ENCODE data around the gene LTN1. TPM values are rescaled to one million over a fixed set of nuclear protein-coding genes. Genes with fewer than 3 reads are reported as not detected.

The LTN1 gene
- 23.6 TPM for total RNA-seq (ENCODE audit: unreplicated experiment)
- long read RNA-seq, partial matches to known transcripts = 4 of 4 reads
- long read RNA-seq, other reads (novel, unspliced or antisense) = 0 of 4 reads

- Mint-ChIP-seq H3K27me3 (ENCODE audit: unreplicated experiment) (no peaks in the 10 kb centered on the region), H3K36me3 (ENCODE audit: low read depth, unreplicated experiment) (peaks cover 4% of the 10 kb centered on the region), H3K4me3 (ENCODE audit: unreplicated experiment) (peak within 1 kb of the TSS; percentile 94), H3K4me1 (ENCODE audit: unreplicated experiment) (peaks cover 29% of the 10 kb centered on the region), H3K27ac (ENCODE audit: unreplicated experiment) (peak within 1 kb of the TSS; percentile 93), H3K9me3 (ENCODE audit: unreplicated experiment) (no peaks in the 10 kb centered on the region)
- no peak for TF ChIP-seq CTCF (IDR thresholded peaks at IDR 0.05; ENCODE audit: unreplicated experiment)
- DNase-seq (ENCODE audit: low spot score) = peak; percentile 96
Observed at GRCh38 chr21:28992526-28993292, at the start of gene LTN1. Gene LTN1, minus strand, starts transcription at chr21:28992877. Its CDS starts 72 bp downstream, at chr21:28992805.

- TF ChIP-seq CTCF (IDR thresholded peaks at IDR 0.05; ENCODE audit: unreplicated experiment) = no peak
Observed at GRCh38 chr21:29034678-29035077, 42.0 kb upstream of the LTN1 start.

GRCh38 chr21:29033871-29034270 lies 41.2 kb upstream of the LTN1 start:
- Mint-ChIP-seq H3K4me3 (ENCODE audit: unreplicated experiment) (no peak overlapping the region), H3K9me3 (ENCODE audit: unreplicated experiment) (no peaks in the 10 kb centered on the region), H3K36me3 (ENCODE audit: low read depth, unreplicated experiment) (peaks cover 14% of the 10 kb centered on the region), H3K27ac (ENCODE audit: unreplicated experiment) (no peak overlapping the region), H3K4me1 (ENCODE audit: unreplicated experiment) (no peaks in the 10 kb centered on the region), H3K27me3 (ENCODE audit: unreplicated experiment) (no peaks in the 10 kb centered on the region)
- DNase-seq (ENCODE audit: low spot score) = no peak
- TF ChIP-seq CTCF (IDR thresholded peaks at IDR 0.05; ENCODE audit: unreplicated experiment) = no peak

More at GRCh38 chr21:29034678-29035077, 42.0 kb upstream of the LTN1 start:
- H3K27me3 Mint-ChIP-seq (ENCODE audit: unreplicated experiment) = no peaks in the 10 kb centered on the region
- DNase-seq (ENCODE audit: low spot score) = no peak
- no peak overlapping the region for H3K4me3 Mint-ChIP-seq (ENCODE audit: unreplicated experiment)
- no peaks in the 10 kb centered on the region for H3K4me1 Mint-ChIP-seq (ENCODE audit: unreplicated experiment)
- no peaks in the 10 kb centered on the region for H3K9me3 Mint-ChIP-seq (ENCODE audit: unreplicated experiment)
- H3K36me3 Mint-ChIP-seq (ENCODE audit: low read depth, unreplicated experiment) = peaks cover 13% of the 10 kb centered on the region
- no peak overlapping the region for H3K27ac Mint-ChIP-seq (ENCODE audit: unreplicated experiment)

GRCh38 chr21:29033301-29033700 lies 40.6 kb upstream of the LTN1 start:
- Mint-ChIP-seq H3K9me3 (ENCODE audit: unreplicated experiment) (no peaks in the 10 kb centered on the region), H3K4me3 (ENCODE audit: unreplicated experiment) (no peak overlapping the region), H3K27me3 (ENCODE audit: unreplicated experiment) (no peaks in the 10 kb centered on the region), H3K36me3 (ENCODE audit: low read depth, unreplicated experiment) (peaks cover 16% of the 10 kb centered on the region), H3K4me1 (ENCODE audit: unreplicated experiment) (no peaks in the 10 kb centered on the region), H3K27ac (ENCODE audit: unreplicated experiment) (no peak overlapping the region)
- no peak for DNase-seq (ENCODE audit: low spot score)
- no peak for TF ChIP-seq CTCF (IDR thresholded peaks at IDR 0.05; ENCODE audit: unreplicated experiment)

GRCh38 chr21:29030909-29031308 lies 38.2 kb upstream of the LTN1 start:
- Mint-ChIP-seq H3K27ac (ENCODE audit: unreplicated experiment) (no peak overlapping the region), H3K4me3 (ENCODE audit: unreplicated experiment) (peak overlapping the region; percentile 4), H3K9me3 (ENCODE audit: unreplicated experiment) (no peaks in the 10 kb centered on the region), H3K4me1 (ENCODE audit: unreplicated experiment) (peaks cover 4% of the 10 kb centered on the region), H3K36me3 (ENCODE audit: low read depth, unreplicated experiment) (peaks cover 13% of the 10 kb centered on the region), H3K27me3 (ENCODE audit: unreplicated experiment) (no peaks in the 10 kb centered on the region)
- DNase-seq (ENCODE audit: low spot score) = no peak
- no peak for TF ChIP-seq CTCF (IDR thresholded peaks at IDR 0.05; ENCODE audit: unreplicated experiment)

Data from endothelial cell (in vitro differentiated cells).